NCI-H82 treated with DMSO at 0.1 percent for 48 hours (cell line): ENCODE data around the gene SORL1-AS1.

Source experiments
- DNase-seq: peaks from one replicate; lab custom pipeline; 2025; ENCODE audit not compliant: unreplicated experiment; lab: John Stamatoyannopoulos, UW

Gene SORL1-AS1

GRCh38 chr11:121453589-121454299 lies 977 bp upstream of the SORL1-AS1 start:
- DNase-seq = no peak

GRCh38 chr11:121451986-121452608 lies 670 bp downstream of the SORL1-AS1 start, which contains the start of gene SORL1:
Gene SORL1, plus strand, starts transcription at chr11:121452314. Its CDS starts 18 bp downstream, at chr11:121452332.
- DNase-seq = no peak

GRCh38 chr11:121451178-121451985 lies 1.4 kb downstream of the SORL1-AS1 start:
- DNase-seq = no peak

GRCh38 chr11:121450401-121450800 lies 2.4 kb downstream of the SORL1-AS1 start:
- no peak for DNase-seq

- no peak for DNase-seq
Observed at GRCh38 chr11:121449626-121450025, 3.1 kb downstream of the SORL1-AS1 start.

GRCh38 chr11:121449123-121449522 lies 3.6 kb downstream of the SORL1-AS1 start:
- no peak for DNase-seq

DNA sequence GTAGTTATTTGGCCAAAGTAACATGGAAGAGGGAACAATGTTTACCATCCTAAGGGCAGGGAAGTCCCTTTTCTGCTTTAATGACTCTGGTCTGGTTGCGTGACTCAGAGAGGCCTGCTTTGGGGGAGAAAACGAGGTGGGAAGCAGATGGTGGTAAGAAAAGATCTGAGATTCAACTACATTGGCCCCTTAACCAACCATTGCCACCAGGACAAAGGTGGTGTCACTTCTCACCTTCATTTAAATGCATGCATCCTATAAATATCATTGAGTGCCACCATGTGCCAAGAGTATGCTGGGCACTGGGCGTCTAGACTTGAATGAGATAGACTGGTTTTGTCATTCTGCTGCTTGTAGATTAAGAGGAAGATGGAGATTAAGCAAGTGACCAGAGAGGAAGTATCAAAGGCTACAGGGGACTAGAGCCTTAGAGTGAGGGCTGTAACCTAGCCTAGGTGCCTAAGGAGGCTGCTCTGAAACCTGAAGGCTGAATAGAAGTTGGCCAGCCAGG lies 4.3 kb downstream of the SORL1-AS1 start:
- no peak for DNase-seq

DNA sequence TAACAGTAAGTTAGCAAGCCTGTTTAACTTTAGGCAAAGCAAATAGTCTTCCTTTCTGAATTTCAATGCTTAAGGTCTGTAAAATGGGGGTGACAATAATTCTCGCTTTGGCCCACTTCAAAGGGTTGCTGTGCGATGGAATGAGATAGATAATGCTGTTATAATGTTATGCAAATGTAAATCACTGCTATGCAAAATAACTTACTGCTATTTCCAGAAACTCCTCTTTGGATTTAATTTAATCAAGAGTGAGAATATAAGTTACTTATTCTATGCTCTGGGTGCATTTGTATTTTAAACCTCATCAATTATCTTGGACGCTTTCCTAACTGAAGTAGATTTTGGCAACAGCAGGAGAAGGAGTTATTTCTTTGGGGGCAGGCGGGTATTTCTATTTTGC lies 4.8 kb downstream of the SORL1-AS1 start:
- DNase-seq = no peak

DNA sequence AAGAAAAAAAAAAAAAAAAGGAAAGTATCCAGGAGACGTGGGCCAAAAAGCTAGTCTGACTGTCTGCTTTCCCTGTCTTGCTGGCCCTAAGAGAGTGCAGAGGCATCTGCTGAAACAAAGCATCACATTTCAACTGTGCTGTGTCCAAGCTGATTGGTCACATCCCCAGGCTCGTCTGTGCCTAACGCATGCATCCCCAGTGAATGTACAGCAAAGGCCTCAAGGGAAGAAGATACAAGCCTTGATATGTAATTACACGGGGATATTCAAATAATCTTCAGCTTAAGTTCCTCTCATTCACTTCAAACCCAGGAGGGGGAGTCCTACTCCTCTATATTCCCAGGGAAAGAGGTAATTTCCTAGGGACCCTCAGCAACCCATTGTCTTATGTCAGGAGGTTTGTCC lies 6.0 kb downstream of the SORL1-AS1 start:
- DNase-seq = no peak

- no peak for DNase-seq
Observed at GRCh38 chr11:121445071-121445768, 7.5 kb downstream of the SORL1-AS1 start.

DNA sequence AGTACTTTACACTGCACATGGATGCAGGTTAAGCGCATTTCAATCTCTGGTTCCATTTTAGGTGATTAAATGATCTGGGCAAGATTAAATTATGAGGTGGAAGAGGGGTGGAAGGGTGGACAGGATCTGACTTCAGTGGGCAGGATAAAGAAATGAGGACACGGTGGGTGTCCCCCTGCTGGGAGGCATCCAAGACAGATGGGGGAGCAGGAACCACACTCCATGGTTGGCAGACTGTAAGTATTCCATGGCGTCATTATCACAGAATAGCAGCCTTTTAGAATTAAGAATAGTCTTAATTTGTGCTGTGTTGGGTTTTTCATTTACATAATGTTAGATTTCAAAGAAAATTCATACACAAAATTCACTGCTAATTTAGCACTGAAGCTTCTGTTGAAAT lies 8.2 kb downstream of the SORL1-AS1 start:
- DNase-seq = no peak

DNA sequence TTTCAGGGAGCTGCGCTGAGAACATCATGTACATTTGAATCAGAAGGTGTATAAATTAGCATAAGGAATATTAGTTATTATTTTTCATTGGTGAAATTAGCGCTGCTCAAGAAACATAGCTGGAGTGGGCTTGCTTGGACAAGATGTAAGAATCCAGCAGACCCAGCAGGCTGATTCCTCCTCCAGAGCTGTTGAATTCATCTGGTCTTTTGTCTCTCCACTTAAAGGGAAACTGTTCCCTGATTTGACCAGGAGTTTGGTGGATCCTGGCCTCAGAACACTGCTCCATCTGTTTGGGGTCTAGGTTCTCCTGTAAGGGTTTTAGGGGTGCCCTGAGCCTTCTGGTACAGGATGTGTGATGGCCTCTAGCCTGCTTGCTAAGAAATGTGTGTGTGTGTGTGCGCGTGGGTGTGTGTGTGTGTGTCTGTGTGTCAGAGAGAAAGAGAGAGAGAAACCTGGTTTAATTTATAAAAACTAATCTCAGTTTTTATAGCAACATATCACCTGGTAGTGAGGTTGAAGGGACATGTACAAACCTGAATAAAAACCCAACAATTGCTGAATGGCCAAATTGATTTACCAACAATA lies 9.0 kb downstream of the SORL1-AS1 start:
- DNase-seq = no peak

- no peak for DNase-seq
Observed at GRCh38 chr11:121441521-121441920, 11.2 kb downstream of the SORL1-AS1 start.

DNA sequence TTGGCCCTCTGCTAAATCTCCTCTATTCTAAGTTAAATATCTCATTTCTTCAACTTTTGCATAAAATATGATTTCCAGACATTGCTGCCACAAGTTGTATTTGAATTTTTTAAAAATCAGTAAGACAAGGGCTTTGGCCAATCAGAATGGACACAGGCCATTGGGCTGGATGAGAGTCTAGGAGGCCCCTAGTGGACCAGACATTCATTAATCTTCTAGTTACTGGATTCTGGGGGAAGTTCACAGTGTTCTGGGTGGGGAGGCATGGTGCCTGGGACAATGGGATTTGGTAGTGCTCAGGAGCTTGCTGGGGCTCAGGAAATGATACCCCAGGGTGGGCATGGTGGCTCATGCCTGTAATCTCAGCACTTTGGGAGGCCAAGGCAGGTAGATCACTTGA lies 13.0 kb downstream of the SORL1-AS1 start:
- no peak for DNase-seq

GRCh38 chr11:121439337-121439736 lies 13.4 kb downstream of the SORL1-AS1 start:
- no peak for DNase-seq

DNA sequence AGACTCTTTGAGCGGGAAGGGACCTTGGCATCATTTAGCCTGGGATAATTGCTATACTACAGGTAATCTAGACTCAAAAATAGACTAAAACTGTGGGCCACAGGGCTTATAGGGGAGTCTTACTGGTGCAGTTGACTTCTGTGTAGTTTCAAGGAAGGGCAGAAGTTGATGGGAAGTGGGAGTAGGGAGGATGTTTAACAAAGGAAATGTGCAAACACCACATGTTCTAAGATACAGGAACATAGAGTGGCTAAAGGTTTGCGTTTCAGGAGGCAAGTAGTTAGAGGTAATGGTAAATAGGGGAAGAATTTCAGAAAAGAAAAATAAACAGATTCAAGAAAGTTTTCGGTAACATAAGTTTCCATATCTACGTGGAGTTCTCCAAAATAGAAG lies 15.1 kb downstream of the SORL1-AS1 start:
- DNase-seq = no peak

GRCh38 chr11:121437018-121437685 lies 15.6 kb downstream of the SORL1-AS1 start:
- DNase-seq = no peak

DNA sequence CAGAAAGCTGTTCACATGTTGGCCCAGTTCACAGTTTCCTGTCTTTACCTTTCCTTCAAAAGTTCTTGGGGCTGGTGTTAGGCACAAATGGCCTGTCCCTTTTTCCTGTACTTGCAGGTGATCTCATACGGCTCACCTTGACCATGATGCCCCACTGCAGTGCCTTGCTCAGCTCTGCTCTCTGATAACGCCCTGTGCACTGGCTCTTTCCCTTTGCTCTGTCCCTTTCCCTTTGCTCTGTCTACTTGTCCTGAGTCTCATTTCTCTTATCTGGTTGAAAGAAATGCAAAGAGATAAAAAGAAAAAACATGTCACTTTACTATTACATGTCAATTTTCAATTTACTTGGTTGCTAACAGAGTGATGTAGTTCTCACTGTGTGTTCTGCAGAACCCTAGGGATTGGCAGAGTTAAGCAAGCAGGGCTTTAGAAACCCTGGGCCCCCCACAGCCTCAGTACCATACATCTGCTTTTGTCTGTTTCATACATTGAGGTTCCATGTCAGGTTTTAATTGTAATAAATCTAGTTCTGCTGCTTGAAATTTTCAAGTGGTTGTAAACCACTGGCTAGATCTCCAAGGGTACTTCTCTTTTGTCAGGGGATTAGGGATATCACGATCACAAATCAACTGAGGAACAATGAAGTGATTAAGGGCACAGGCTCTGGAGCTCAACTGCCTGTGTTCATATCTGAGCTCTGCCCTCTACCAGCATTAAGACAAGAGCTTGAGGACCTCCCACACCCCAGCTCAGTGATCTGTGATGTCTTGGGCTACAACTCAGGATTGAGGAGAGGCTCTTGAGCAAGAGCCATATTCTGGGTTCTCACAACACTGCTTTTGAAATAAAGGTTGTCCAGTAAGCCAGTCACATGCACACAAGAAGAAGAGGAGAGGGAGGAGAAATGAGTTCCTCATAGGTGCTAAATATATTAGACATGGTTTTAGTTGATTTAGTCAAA lies 16.9 kb downstream of the SORL1-AS1 start:
- DNase-seq = no peak

DNA sequence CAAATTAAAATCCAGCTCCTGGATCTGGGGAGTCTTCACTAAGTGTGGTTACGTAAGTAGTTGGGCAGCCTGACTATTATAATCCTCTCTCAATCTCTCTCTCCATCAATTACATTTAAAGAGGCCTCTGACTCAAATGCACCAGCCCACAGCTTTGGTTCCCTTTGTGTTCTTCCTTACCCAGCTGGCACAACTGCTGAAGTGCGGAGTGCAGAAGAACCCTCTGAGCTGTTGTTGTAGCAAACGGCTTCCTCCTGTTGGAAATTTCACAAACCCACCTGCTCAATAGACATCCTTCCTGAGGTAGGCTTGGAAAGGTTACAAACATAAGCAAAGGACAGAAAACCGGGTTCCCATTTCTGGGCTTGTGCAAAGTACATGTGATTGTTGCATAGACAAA lies 17.6 kb downstream of the SORL1-AS1 start:
- no peak for DNase-seq
